ENCODE measurements around the gene SMG1. TPM values are rescaled to one million over a fixed set of nuclear protein-coding genes. Genes with fewer than 3 reads are reported as not detected.
A peak's percentile ranks its signal among the peaks of the same experiment; 100 is the strongest.
"Not testable (repeated sequence)": the region's sequence is repeated elsewhere in the genome, so short reads cannot be mapped to it uniquely, and the experiment has no call there.

The SMG1 gene
- total RNA-seq, result 100 to 1,000 TPM in 1 of 4 donors, 10 to 100 TPM in 3; 72.8 to 112 (median 75.7) TPM
- 10 to 100 TPM in 1 of 3 donors, 1 to 10 TPM in 2; 6.0 to 23.0 (median 7.8) TPM for polyA plus RNA-seq

GRCh38 chr16:18925986-18926865, at the start of gene SMG1:
SMG1 (minus strand) TSS chr16:18926408; CDS start chr16:18926041, 367 bp downstream.
- peak; percentile 73 to 86 (median 82) for TF ChIP-seq POLR2AphosphoS5 (IDR thresholded peaks at IDR 0.05)
- peak in 1 of 2 donors; percentile 32 for TF ChIP-seq POLR2A (IDR thresholded peaks at IDR 0.05)
- peak in 1 of 4 donors; percentile 36 for TF ChIP-seq EP300 (IDR thresholded peaks at IDR 0.05)
- intact Hi-C loops (cut with DNase I), result loop anchor here (5.0 kb wide), 3 partner anchors 124 to 596 kb away; partner anchors contain the start of genes ARL6IP1, CCP110, COQ7 and GDE1

GRCh38 chr16:18975109-18975508, 48.9 kb upstream of the SMG1 start:
- Histone ChIP-seq H3K27ac (no peak overlapping the region), H3K27me3 (peaks cover 0 to 14% (median 0%) of the 10 kb centered on the region in 3 donors), H3K9me3 (no peaks in the 10 kb centered on the region), H3K4me3 (no peak overlapping the region), H3K36me3 (no peaks in the 10 kb centered on the region), H3K4me1 (no peaks in the 10 kb centered on the region)
- intact Hi-C loops (cut with DNase I), result no loop called here
- no peak for DNase-seq
- 70 to 76% methylated on average over 3 of the region's 3 CpGs for WGBS, 2 donors
- TF ChIP-seq POLR2AphosphoS5 (IDR thresholded peaks at IDR 0.05) (no peak), POLR2A (IDR thresholded peaks at IDR 0.05) (no peak), EP300 (IDR thresholded peaks at IDR 0.05) (no peak), CTCF (IDR thresholded peaks at IDR 0.05) (no peak)

More at GRCh38 chr16:18925986-18926865, at the start of gene SMG1:
- peak within 1 kb of the TSS; percentile 75 to 86 (median 86) for H3K4me3 ChIP-seq
- not testable (repeated sequence) for H3K36me3 ChIP-seq, H3K27me3 ChIP-seq, H3K9me3 ChIP-seq
- DNase-seq, result peak; percentile 95
- 0% methylated on average over 104 of the region's 104 CpGs for WGBS, 2 donors
- peak within 1 kb of the TSS; percentile 90 to 98 (median 94) for H3K27ac ChIP-seq
- H3K4me1 ChIP-seq, result peaks cover 0 to 20% (median 12%) of the 10 kb centered on the region in 4 donors

GRCh38 chr16:18969855-18970240, 43.6 kb upstream of the SMG1 start:
- no peaks in the 10 kb centered on the region for H3K36me3 ChIP-seq
- H3K4me3 ChIP-seq, result no peak overlapping the region
- no peaks in the 10 kb centered on the region for H3K27me3 ChIP-seq
- no peaks in the 10 kb centered on the region for H3K9me3 ChIP-seq
- TF ChIP-seq POLR2AphosphoS5 (IDR thresholded peaks at IDR 0.05), result no peak
- no peak for DNase-seq
- intact Hi-C loops (cut with DNase I), result loop anchor here (2.0 to 10.0 kb wide), 2 partner anchors 65 to 169 kb away; partner anchors contain the start of gene ARL6IP1
- peaks cover 0 to 4% (median 0%) of the 10 kb centered on the region in 4 donors for H3K4me1 ChIP-seq
- H3K27ac ChIP-seq, result no peak overlapping the region
- 81 to 89% methylated on average over 4 of the region's 4 CpGs for WGBS, 2 donors

GRCh38 chr16:18969050-18969854, 43.0 kb upstream of the SMG1 start:
- Histone ChIP-seq H3K4me3 (peak overlapping the region in 3 of 4 donors; percentile 26 to 36 (median 36)), H3K27ac (no peak overlapping the region), H3K4me1 (peaks cover 0 to 4% (median 0%) of the 10 kb centered on the region in 4 donors), H3K36me3 (no peaks in the 10 kb centered on the region), H3K27me3 (no peaks in the 10 kb centered on the region), H3K9me3 (no peaks in the 10 kb centered on the region)
- TF ChIP-seq CTCF (IDR thresholded peaks at IDR 0.05) (peak; percentile 38 to 87 (median 83)), POLR2A (IDR thresholded peaks at IDR 0.05) (no peak), POLR2AphosphoS5 (IDR thresholded peaks at IDR 0.05) (no peak)
- DNase-seq, result peak; percentile 89
- 23 to 26% methylated on average over 18 of the region's 18 CpGs for WGBS, 2 donors
- intact Hi-C loops (cut with DNase I), result loop anchor here (2.0 to 10.0 kb wide), 2 partner anchors 64 to 168 kb away; partner anchors contain the start of gene ARL6IP1

- no peak for DNase-seq
- Histone ChIP-seq H3K36me3 (no peaks in the 10 kb centered on the region), H3K9me3 (no peaks in the 10 kb centered on the region), H3K27me3 (no peaks in the 10 kb centered on the region), H3K4me3 (no peak overlapping the region), H3K4me1 (peaks cover 0 to 4% (median 0%) of the 10 kb centered on the region in 4 donors), H3K27ac (no peak overlapping the region)
- intact Hi-C loops (cut with DNase I), result loop anchor here (10.0 kb wide), 1 partner anchor 62 kb away; no protein-coding TSS in a partner anchor
- 93 to 94% methylated on average over 5 of the region's 5 CpGs for WGBS, 2 donors
- TF ChIP-seq POLR2AphosphoS5 (IDR thresholded peaks at IDR 0.05) (no peak), CTCF (IDR thresholded peaks at IDR 0.05) (no peak), EP300 (IDR thresholded peaks at IDR 0.05) (no peak), POLR2A (IDR thresholded peaks at IDR 0.05) (no peak)
These were observed 40.6 kb upstream of the SMG1 start for GRCh38 chr16:18966791-18967190.
